ENCODE data around the gene DUSP10. TPM values are rescaled to one million over a fixed set of nuclear protein-coding genes. Genes with fewer than 3 reads are reported as not detected.
A peak's percentile ranks its signal among the peaks of the same experiment; 100 is the strongest.

The DUSP10 gene
- total RNA-seq, 2 experiments from 2014 or later, result 10.8 to 12.9 TPM

DNA sequence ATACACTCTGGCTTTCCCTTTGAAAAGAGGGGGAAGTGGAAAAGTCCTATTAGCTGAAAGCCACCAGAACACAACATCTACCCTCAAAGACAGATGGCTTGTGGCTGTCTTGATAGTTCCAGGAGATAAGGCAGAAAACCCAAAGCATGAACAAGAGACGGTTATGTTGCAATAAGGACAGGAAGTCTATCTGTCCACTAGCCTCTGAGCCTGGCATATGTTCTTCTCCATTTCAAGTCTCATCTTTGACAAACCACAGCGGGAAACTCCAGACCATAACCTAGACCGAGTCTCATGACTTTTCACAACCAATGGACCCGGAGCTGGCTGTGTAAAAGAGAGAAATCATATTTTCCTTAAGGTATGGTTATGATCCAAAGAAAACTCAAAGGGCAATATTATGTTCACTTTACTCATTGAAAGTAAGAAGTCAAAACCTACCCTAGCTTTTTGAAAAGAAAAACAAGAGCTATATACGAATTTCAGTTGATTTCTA lies 33.8 kb downstream of the DUSP10 start:
- Mint-ChIP-seq H3K27me3 (no peaks in the 10 kb centered on the region), H3K9me3 (no peaks in the 10 kb centered on the region), H3K4me1 (ENCODE audit: low read depth) (peaks cover 57% of the 10 kb centered on the region), H3K36me3 (ENCODE audit: low read depth) (peaks cover 32% of the 10 kb centered on the region), H3K27ac (peak overlapping the region; percentile 90), H3K4me3 (no peak overlapping the region)
- TF ChIP-seq, protein P1, sequence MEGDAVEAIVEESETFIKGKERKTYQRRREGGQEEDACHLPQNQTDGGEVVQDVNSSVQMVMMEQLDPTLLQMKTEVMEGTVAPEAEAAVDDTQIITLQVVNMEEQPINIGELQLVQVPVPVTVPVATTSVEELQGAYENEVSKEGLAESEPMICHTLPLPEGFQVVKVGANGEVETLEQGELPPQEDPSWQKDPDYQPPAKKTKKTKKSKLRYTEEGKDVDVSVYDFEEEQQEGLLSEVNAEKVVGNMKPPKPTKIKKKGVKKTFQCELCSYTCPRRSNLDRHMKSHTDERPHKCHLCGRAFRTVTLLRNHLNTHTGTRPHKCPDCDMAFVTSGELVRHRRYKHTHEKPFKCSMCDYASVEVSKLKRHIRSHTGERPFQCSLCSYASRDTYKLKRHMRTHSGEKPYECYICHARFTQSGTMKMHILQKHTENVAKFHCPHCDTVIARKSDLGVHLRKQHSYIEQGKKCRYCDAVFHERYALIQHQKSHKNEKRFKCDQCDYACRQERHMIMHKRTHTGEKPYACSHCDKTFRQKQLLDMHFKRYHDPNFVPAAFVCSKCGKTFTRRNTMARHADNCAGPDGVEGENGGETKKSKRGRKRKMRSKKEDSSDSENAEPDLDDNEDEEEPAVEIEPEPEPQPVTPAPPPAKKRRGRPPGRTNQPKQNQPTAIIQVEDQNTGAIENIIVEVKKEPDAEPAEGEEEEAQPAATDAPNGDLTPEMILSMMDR (IDR thresholded peaks at IDR 0.05), result no peak
- ChIA-PET POLR2A (interaction anchor here (1.0 to 8.2 kb wide), 3 partner anchors 13 to 34 kb away, joined by 3 to 52 read pairs (median 4); partner anchors contain the start of gene DUSP10), CTCF (interaction anchor here (0.6 to 1.7 kb wide), 7 partner anchors 9 to 184 kb away, joined by 3 to 9 read pairs (median 4); partner anchors contain the start of gene DUSP10)
- intact Hi-C loops (cut with micrococcal nuclease), result loop anchor here (1.0 kb wide), 1 partner anchor 34 kb away; the partner anchor contains the start of gene DUSP10
- DNase-seq, result peak; percentile 84
- ATAC-seq, result peak; percentile 64

DNA sequence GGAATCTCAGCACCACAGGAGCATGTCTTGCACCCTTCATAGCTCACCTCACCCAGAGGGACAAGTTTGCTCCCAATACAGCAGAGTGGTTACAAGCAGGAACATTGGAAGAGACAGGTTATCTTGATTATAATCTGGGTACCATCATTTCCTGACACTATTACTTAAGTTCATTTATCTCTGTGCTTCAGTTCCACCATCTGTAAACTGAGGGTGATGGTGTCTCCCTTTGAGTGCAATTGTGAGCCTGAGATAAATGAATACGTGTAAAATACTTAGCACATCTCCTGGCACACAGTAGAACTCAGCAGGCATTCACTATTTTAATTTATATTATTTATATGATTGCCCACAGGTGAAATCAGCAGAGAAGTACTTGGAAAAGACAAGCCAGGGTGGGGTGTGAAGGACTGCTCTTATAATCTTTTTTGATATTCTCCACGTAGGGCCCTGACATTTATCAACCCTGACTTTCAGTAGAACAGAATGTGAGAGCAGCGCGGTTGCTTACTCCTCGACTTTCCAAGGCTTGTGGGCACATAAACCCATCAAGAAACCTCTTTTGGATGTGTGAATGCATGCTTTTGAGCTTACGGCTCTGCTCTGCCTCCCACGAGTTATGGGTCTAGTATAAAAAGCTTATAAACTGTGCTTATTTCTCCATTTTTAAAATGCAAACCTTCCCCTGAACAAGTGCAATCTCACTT lies 34.9 kb downstream of the DUSP10 start:
- ATAC-seq, result no peak

DNA sequence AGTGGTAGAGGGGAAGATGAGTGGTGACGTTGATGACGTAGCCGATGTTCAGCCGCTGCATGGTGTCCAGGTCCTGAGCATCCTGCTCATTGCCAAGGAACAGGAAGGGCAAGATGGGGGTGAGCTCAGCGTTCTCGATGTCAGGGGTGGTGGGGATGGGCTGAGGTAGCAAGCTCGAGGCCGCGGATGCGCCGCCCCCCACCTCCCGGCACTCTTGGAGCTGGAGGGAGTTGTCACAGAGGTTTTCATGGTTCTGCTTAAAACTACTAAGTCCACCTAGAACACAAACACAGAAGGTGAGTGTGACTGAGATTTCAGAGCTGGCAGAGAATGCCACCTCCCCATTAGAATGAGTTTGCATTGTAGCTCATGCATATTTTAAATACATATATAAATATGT lies 35.7 kb downstream of the DUSP10 start:
- no peak for ATAC-seq
- H3K36me3 Mint-ChIP-seq (ENCODE audit: low read depth), result peaks cover 44% of the 10 kb centered on the region
- no peak overlapping the region for H3K4me3 Mint-ChIP-seq
- ChIA-PET CTCF (interaction anchor here (1.2 kb wide), 1 partner anchor 86 kb away, joined by 3 read pairs; no protein-coding TSS in a partner anchor), POLR2A (interaction anchor here (0.8 kb wide), 1 partner anchor 36 kb away, joined by 4 read pairs; the partner anchor contains the start of gene DUSP10)
- no peak for DNase-seq
- TF ChIP-seq, protein P1 (IDR thresholded peaks at IDR 0.05), result no peak
- H3K27ac Mint-ChIP-seq, result no peak overlapping the region
- H3K27me3 Mint-ChIP-seq, result no peaks in the 10 kb centered on the region
- intact Hi-C loops (cut with micrococcal nuclease), result no loop called here
- H3K4me1 Mint-ChIP-seq (ENCODE audit: low read depth), result peaks cover 37% of the 10 kb centered on the region
- no peaks in the 10 kb centered on the region for H3K9me3 Mint-ChIP-seq

More for the DNA sequence above, 34.9 kb downstream of the DUSP10 start:
- peak; percentile 53 for DNase-seq
- CTCF ChIA-PET, result interaction anchor here (0.5 to 1.5 kb wide), 6 partner anchors 8 to 87 kb away, joined by 3 to 9 read pairs (median 3); no protein-coding TSS in a partner anchor
- peaks cover 46% of the 10 kb centered on the region for H3K4me1 Mint-ChIP-seq (ENCODE audit: low read depth)
- H3K36me3 Mint-ChIP-seq (ENCODE audit: low read depth), result peaks cover 39% of the 10 kb centered on the region
- H3K27ac Mint-ChIP-seq, result peak overlapping the region; percentile 42
- no peak overlapping the region for H3K4me3 Mint-ChIP-seq
- no peaks in the 10 kb centered on the region for H3K9me3 Mint-ChIP-seq
- no peaks in the 10 kb centered on the region for H3K27me3 Mint-ChIP-seq
- POLR2A ChIA-PET, result interaction anchor here (0.6 to 8.2 kb wide), 2 partner anchors 35 to 210 kb away, joined by 3 to 52 read pairs; partner anchors contain the start of gene DUSP10
- TF ChIP-seq, protein P1 (IDR thresholded peaks at IDR 0.05), result no peak
- intact Hi-C loops (cut with micrococcal nuclease), result no loop called here

DNA sequence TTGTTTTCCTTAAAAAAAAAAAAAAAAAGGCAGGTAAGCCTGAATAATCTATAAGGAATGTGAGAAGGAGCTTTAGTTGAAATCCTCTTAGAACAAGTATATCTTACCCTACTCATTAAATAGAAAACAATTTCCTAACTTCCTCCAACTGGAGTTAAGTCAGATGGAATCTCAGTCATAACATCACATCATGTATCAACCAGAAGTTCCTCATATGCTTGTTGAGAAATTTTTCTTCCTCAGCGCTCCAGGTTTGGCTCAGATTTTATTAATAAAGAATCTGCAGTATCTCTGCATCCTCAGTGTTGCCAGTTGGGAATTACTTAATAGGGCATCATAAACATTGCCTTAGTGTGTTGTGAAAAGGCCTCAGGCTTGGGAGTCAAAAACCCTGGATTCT lies 37.6 kb downstream of the DUSP10 start:
- intact Hi-C loops (cut with micrococcal nuclease), result no loop called here
- peaks cover 39% of the 10 kb centered on the region for H3K36me3 Mint-ChIP-seq (ENCODE audit: low read depth)
- POLR2A ChIA-PET, result no interaction called here
- no peak overlapping the region for H3K27ac Mint-ChIP-seq
- H3K4me1 Mint-ChIP-seq (ENCODE audit: low read depth), result peaks cover 25% of the 10 kb centered on the region
- CTCF ChIA-PET, result no interaction called here
- H3K4me3 Mint-ChIP-seq, result no peak overlapping the region
- no peak for DNase-seq
- no peaks in the 10 kb centered on the region for H3K27me3 Mint-ChIP-seq
- TF ChIP-seq, protein P1 (IDR thresholded peaks at IDR 0.05), result no peak
- H3K9me3 Mint-ChIP-seq, result no peaks in the 10 kb centered on the region
- ATAC-seq, result no peak
